GM18870 (cell line): ENCODE results near the gene APOL3.
"Not testable (repeated sequence)": the region's sequence is repeated elsewhere in the genome, so short reads cannot be mapped to it uniquely, and the experiment has no call there.

ENCODE experiments used
- ATAC-seq: cut with Tn5 transposase; IDR thresholded peaks from one replicate; pipeline ENCODE4 v1.9.1; 2021; ENCODE audit warnings: moderate library complexity; ENCODE audit not compliant: unreplicated experiment

Gene APOL3

DNA sequence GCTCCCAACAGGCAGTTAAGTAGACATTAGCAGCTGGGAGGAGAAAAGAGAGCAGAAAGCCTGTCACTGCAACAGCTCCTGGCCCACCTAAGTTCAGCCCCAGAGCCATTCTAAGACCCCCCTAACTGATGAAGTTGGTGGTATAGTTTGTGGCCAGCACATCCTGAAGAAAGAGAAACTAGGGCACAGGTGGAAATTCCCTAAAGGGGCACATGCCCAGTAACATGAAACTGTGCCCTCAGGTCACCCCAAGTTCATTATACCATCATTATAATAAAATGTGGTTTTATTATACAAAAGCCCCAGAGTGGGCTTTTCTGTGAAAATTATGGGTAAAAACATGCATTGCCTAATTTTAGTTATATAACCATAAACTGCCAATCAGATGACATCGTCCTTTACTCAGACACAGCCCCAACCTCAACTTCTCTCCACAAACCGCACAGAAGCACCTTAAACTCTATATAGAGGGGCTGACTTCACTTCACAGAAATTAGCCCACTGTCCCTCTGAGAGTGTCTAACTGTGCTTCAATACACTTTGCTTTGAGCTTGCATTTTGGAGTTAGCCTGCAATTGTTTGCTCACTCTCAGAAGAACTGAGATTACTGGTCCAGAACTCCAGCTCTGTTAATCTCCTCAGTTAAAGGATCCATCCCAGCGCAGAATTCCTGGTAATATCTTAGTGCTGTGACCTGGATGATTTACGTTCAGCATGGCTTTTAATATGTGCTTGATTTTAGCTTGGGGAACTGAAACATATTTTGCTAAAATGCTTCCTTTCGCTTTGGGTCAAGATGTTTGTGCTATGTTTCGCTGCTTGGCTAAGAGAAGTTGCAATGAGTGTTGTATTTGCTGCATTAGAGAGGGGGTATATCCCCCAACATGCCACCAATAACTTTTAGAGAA is 1.8 kb upstream of the APOL3 start:
- peak; percentile 45 for ATAC-seq

DNA sequence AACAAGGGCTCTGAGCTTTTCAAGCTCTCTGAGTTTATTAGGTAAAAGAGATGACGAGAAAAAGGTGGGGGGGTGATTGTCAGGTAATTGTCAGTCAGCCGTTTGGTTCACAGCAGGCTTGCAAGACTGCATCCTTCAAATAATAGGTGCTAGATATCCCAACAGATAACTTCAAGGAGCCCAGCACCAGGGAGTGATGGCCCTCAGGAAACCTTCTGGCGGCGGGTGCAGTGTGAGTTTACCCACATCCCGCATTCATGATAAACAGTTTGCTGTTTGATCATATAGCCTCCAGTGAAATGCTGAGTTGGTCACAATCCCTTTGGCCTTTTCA is 1.2 kb upstream of the APOL3 start:
- ATAC-seq: not testable (repeated sequence)

DNA sequence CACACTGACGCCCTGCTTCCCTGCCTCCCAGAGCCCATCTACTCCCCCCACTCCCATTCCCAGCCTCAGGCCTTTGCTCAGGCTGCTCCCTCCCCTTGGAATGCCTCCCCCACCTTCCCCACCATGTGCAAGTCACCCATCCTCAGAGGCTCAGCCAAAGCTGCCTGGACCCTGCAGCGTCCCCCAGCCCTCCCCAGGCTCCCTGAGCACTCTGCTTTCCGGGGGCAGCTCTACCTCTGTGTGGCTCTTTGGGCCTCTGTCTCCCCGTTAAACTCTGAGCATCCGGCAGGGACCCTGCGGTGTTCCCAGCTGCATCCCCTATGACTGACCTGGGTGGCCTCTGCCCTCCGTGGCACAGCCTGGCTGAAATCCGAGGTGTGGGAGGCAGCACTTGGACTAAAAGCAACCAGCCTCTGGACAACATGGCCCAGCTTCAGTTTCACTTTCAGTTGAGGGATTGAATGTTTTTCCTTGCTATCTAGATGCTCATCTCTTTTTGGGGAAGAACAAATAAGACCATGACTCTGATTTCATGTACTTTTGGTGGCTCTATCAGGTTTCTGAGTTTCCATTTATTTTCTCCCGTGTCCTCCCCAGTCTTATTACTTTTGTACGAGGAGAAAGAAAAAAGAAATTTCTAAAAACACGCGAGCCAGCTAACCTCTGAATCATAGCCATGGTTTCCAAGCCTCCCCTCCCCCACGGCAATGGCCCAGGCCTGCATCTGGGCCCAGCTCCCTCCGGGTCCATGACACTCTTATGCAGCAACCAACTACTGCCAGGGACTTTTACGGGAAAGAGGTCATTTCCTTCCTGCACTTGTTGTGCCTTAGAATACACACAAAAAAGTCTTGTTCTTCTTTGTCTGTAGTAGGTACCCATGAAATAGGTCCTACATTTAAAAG is 3.8 kb downstream of the APOL3 start:
- ATAC-seq: no peak

DNA sequence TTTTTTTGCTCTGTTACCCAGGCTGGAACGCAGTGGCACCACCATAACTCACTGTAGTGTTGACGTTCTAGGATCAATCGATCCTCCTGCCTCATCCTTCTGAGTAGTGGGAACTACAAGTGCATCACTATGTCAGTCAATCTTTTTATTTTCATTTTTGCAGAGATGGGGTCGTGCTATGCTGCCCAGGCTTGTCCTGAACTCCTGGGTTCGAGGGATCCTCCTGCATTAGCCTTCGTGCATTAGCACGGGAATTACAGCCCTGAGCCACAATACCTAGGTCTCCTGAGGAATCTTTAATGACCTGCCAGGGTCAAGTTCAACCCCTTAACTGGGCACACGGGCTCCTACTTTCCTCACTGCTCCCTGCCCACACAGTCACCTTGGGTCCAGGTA is 4.4 kb downstream of the APOL3 start:
- ATAC-seq: no peak

DNA sequence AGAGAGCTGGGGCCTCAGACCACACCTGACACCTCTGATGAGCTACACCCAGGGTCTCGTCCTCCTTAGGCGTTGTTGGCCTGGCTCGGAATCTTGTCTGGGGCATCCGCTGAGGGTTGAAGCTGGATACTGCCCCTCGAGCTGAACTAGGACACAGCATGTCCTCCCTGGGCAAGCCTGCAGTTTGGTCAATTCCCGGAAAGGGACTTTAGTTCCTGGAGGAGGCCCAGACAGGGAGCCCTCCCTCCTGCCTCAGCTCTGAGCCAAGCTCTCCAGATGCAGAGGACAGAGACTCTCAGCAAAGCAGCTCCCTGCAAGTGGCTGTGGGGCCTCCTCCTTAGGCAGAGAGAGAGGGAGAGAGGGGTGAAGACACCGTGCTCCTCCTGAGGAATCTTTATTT is 4.9 kb downstream of the APOL3 start:
- no peak for ATAC-seq

DNA sequence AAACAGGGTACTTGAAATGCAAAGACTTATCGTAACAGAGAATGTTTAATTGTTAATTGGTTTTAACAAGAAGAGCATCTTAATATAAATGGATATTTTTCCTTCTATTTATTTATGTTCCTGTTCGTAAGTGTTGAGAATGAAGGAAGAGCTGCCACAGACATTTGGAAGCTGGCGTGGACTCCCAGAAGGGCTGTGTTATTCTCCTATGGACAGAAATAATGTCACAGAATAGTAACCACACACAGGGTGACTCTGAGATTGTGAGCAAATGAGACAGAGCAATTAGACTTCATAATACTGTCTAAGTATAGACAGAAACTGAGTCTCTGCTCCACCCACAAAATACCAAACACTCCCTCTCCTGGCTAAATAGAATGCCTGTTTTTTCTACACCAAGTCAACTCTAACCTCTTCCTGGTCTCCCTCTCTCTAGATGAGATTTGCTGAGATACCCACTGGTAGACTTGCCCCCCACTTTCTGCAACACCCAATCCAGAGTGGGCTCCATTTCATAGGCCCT is 6.1 kb downstream of the APOL3 start:
- ATAC-seq: no peak

DNA sequence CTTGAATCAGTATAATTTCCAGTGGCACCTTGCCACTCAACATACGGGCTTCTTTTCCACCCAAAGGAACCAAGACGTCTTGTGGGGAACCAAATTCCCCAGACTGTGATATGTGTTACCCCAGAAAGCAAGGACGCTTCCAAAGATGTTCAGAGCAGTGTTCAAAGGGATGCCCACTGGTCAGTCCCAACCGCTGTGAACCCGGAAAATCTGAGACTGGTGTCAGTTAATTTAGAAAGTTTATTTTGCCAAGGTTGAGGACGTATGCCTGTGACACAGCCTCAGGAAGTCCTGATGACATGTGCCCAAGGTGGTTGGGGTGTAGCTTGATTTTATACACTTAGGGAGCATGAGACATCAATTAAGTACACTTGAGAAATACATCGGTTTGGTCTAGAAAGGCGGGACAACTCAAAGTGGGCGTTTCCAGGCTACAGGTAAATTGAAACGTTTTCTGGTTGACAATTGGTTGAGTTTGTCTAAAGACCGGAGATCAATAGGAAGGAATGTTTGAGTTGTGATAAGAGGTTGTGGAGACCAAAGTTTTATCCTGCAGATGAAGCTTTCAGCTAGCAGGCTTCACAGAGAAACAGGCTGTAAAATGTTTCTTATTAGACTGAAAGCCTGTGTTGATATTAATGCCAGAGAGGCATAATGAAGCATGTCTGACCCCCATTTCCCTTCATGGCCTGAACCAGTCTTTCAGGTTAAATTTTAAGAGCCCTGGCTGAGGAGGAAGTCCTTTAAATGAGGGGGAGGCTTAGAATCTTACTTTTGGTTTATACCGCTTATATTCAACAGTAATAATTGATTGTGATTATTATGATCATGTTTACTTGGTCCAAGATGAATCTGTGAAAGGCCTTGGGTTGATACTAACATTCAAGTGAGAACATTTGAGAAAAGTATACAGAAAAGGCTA is 6.8 kb downstream of the APOL3 start:
- no peak for ATAC-seq

DNA sequence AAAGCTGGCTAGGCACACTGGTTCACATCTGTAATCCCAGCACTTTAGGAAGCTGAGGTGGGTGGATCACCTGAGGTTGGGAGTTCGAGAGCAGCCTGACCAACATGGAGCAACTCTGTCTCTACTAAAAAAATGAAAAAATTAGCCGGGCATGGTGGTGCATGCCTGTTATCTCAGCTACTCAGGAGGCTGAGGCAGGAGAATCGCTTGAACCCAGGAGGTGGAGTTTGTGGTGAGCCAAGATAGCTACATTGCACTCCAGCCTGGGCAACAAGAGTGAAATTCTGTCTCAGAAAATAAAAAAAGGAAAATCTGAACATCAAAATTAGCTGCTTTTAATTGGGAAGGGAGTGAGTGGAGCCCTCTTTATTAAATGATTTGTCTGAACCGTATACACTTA is 7.7 kb downstream of the APOL3 start:
- ATAC-seq: not testable (repeated sequence)

DNA sequence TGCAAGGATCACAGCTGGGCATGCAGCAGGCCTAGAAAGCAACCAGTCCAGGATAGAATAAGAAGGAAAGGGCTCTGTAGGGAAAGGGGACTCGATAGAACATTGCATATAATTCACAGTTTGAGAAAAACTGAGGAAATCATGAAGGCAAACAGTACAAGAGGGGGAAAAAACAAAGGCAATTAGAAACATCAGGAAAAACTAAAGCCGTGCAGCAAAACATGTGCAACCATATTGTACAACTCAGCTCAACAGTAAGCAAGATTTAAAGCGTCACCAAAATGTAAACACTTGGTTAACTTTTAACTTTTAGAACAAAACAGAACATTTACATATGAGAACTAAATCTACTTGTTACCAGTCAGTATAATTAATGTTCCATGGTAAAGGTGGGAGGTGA is 8.5 kb downstream of the APOL3 start:
- ATAC-seq: no peak

DNA sequence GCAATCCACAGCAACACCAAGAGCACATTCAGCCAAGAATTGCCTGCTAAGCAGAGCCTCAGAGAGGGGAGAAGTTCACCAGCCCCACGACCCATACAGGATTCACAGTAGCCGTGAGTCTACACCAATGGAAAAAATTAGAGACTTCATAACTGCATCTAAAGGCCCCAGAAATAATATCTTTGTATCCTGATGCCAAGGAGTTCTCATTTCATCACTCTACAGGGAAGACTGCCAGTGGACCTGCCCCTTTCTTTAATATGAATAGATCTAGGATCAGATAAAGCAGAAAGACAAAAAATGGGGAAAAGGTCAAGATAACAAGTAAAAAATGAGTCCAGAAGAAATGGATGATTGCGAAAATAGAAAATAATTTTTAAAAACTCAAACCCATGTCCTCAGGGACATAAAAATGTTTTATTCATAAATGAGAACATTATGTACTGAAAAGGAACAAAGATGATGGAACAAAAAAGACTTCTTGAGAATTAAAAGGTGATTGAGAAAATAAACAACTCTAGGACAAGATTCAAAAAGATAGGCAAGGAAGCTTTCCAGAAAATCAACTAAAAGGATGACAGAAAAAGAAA is 9.5 kb downstream of the APOL3 start:
- no peak for ATAC-seq

DNA sequence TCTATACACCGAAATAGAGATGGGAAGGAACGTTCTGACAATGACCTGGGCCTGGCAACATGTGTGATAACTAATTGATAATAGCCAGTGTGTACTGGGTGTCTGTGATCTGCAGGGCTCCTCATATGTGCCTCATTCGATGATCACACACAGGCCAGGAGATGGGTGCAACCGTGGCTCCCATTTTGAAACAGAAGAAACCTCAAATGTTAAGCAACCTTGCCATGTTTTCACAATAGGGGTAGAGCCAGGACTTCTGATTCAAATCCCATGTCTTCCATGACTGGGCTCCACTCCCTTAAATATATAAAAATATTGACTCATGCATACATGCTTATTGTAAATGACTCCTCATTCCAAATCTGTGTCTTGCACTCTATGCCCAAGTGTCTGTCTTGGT is 11.1 kb downstream of the APOL3 start:
- no peak for ATAC-seq

DNA sequence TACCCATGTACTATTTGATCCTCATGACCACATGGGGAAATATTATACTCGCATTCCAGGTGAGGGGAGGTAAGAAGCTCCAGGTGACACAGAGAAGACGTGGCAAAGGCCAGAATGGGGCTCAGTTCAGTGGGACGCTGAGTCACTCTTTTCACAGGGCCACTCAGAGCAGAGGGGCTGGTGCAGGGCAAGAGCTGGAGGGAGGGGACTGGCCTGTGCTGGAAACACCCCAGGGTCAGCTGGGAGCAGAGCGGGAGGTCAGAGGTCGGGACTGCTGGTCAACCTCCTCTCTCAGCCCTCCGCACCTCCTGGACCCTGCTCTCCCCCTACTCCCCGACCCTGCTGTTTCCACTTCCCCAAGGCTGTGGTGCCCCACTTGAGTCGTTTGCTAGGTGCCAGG is 12.1 kb downstream of the APOL3 start:
- no peak for ATAC-seq

DNA sequence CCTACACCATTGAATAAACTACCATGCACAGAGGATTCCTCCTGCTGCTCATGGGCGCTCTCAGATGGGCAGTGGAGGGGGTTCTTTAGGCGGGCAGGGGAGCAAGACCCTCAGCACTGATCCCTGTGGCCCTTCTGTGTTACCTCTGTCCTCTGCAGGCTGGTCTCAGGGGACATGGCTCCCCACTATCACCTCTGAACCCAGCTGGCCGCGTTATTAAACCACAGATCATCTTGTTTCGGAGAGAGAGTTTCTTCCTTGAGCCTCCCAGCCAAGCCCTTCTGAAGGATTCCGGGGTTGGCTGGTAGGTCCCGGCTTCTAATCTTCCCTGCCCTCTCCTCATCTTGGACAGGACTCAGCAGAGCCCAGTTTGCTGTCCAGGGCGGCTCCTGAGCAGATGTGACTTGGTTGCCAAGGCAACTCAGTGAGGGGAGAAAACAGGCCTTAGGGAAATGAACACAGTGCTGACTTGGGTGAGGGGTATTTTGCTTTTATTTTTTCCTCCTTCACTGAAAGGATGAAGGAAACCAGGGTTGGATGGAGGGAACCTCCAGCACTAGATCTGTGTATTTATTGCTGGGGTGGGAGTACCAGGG is 13.3 kb downstream of the APOL3 start:
- ATAC-seq: no peak

DNA sequence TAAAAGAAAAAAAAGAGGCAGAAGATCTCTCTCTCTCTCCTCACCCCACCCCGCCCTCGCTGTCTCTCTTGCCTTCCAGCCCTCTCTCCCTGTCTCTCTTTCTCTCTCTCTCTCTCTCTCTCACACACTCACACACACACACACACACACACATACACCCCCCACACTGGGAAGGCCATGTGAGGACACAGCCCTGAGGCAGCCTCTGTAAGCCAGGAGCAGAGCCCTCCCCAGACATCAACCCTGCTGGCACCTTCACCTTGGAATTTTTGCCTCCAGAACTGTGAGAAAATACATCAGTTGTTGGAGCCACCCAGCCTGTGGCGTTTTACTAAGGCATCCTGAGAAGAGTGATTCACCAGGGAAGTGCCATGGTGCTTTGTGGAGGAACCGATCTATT is 14.7 kb downstream of the APOL3 start:
- ATAC-seq: no peak

DNA sequence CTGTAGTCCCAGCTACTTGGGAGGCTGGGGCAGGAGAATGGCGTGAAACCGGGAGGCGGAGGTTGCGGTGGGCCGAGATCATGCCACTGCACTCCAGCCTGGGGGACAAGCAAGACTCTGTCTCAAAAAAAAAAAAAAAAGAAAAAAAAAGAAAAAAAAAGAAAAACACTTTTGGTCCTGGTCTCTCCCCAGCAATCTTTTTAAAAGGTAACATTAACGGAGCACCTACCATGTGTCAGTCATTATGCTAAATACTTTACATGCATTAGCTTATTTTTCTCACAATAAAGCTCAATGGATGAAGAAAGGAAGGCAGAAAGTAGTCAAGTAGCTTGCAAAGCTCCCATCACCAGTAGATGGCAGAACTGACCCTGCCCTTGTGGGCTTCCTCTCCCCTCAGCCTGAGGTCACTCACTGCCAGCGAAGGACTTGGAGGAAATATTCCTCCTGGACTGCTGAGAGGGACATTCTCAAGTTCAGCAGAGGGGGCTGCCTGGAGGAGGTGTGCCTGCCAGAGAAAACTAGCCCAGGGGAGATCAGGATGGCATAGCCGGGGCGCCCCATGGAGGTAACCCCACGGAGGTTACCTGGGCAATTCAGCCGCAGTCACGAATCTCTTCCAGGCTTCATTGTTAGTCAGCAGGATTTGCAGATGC is 15.5 kb downstream of the APOL3 start:
- ATAC-seq: no peak

DNA sequence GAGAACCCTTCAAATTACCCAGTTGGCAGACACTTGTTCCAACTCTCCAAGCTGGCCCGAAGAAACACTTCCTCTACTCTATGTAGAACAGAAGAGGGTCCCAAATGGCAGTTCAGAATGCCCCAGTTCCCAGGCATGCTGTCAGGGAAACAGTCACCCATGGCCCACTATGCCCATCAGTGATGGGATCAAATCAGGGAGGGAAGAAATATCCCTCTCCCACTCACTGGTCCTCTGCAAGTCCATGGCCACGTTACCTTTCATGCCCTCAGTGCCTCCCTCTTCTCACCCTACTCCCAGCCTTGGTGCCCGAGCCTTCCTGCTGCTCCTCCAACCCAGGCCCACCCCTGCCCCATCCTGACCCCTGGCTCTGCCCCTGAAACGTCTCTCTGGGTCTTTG is 16.6 kb downstream of the APOL3 start:
- no peak for ATAC-seq

DNA sequence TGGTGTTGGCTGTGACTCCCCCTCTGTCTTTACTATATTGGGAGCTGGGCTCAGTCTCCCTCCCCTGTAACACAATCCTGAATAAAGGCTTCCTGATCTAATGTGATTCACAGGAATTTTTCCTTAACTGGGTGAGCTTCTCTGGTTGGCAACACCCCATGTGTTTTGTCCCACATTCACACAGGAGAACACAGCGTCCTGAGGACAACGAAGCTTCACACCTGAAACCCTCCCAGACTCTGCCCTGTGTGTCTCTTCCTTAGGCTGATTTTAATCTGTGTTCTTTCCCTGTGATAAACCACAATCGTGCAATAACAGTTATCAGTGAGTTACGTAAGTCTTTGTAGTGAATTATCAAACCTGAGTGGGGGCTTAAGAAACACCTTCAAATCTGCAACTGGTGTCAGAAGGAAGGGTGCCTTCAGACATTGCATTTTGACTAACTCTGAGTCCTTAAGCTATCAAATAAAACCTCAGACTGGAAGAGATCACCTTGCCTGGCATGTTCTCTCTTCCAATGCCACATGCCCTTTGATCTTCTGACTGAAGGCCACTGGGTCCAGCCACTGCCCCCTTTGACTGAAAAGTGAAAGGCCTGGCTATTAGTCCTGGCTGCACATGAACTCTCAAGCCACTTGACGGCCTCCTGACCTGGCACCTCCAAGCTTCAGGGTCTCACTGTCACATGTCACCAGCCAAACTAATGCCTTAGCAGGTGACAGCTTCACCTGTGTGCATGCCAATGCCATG is 17.3 kb downstream of the APOL3 start:
- ATAC-seq: no peak

DNA sequence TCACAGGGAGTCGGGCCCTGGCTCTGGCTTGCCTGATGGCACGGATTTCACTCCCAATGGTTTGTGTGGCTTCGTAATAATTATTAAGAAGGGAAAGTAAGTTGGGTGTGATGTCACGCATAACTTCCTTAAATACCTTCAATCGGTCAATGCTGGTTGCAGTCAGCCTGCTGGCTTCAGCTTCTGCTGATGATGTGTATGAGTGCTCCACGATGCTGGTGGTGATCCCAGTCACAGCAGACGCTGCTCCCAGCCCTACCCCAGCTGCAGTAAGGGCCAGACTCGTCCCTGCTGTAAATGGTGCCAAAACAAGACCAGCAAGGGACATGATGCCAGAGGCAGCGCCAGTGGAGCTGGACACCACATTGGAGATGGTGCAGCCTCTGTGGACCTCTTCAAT is 19.1 kb downstream of the APOL3 start:
- no peak for ATAC-seq

DNA sequence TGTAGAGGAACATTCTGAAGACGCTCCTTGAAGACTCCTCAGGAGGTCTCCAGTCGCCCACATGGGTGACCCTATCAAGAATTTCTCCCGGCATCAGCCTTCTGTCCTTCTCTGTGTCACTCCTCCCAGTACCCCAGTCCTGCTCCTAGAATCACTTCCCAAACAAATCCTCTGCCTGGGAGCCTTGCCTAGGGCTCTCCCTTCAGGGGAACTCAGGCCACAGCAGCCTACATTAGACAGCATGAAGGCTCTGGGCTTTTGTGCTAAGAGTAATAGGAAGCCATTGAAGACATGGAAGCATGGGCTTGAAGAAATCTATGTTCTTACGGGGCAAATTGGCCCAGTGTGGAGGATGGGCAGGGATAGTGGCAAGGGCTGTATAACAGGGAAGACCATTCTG is 21.8 kb downstream of the APOL3 start:
- not testable (repeated sequence) for ATAC-seq
